GM21360 (cell line): ENCODE results near the gene TRIO.

Source experiments
- ATAC-seq: cut with Tn5 transposase; IDR thresholded peaks from one replicate; pipeline ENCODE4 v1.9.1; 2021; ENCODE audit warnings: mild to moderate bottlenecking, moderate library complexity; ENCODE audit not compliant: unreplicated experiment

Gene TRIO

DNA sequence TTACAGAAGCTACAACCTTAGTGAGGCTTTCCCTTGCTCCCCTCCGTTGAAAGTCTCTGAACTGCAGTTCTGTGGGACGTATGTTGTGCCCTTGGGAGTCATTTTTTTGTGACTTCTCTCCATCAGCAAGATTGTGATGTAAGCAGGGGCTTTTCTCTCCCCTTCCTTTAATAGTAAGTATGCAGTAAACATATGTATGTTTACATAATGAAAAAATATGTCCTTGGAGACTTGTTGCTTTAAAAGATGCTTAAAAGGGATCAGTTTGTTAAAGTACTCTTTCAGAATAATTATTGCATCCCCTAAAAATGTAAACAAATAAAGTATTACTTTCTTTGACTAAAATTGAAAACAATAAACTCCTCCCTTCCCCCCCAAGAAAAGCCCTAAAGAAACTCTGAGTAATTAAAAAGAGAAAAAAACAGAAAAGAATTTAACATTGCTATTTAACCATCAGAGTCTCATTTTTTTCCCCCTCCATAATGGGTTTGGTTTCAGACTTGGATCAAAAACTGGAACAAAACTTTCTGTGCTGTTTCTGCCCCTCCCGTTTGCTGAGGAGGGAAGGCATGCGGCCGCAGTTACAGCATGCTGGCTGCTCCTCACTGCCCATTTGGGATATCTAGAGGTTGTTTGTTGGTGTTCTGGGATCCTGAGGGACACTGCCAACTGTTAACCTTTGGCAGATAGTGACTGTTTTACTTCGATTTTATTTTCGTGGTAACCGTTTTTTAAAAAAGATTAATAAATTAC, 40.2 kb downstream of the TRIO start:
- ATAC-seq = no peak

DNA sequence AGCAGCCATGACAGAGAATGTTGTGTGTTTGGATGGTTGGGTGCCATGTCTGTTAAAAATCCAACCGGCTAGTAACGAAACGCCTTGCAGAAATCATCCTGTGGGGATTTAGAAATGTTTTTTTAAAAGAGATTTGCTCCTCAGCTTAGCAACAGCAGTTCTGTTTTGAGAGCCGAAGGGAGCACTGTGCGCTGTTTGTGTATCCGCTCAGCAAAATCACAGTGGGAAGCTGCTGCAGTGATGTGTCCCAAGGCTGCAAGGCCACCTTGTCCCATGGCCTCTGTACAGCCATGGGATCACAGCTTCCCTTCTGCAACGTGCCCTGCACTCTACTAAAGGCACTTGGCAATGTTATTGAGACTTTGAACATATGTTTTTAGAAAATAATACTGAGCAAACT, 40.9 kb downstream of the TRIO start:
- no peak for ATAC-seq

DNA sequence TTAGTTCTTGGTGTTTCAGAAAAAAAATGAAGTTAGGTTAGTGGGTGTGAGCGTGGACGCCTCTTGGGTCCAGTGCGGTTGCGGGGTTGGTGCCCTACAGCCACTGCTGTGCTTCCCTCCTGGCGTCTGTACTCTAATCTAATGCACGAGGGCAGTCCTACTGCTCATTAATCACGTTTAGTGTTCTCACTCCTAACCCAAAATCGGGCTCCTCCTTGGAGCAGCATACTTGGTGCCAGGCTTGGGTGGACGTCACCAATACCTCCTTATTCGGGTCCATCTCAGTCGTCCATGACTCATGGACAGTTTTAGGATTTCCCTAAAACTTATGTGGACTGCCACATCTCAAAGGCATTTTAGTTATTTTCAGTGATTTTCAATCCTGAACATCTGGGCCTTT, 41.6 kb downstream of the TRIO start:
- no peak for ATAC-seq

- ATAC-seq = no peak
Measured at GRCh38 chr5:14185326-14186058, 42.4 kb downstream of the TRIO start.

DNA sequence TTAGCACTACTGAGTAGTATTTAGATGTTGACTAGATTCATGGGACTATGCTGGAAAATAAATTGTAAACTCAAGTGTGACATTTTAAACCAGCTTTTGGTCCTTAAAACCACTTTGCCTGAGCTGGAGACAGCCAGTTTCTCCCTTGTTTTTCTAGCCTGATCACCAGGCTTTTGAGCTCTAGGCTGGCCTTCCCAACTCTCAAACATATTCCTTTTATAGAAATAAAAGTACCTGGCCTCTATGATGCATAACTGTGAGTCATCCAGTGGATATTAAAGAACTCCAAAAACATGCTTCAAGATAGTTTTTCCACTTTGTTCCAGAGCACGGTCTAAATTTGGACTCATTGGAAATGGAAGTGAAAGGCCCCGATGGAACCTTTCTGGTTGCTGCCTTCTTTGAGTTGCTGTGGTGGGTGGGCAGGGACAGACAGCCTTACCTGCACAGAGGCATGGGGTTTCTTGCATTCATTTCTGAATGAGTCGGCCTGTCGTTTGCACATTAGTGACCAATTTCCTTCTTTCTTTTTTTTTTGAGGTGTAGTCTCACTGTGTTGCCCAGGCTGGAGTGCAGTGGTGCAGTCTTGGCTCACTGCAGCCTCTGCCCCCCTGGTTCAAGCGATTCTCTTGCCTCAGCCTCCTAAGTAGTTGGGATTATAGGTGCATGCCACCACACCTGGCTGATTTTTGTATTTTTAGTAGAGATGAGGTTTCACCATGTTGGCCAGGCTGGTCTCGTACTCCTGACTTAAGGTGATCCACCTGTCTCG, 43.1 kb downstream of the TRIO start:
- no peak for ATAC-seq

- no peak for ATAC-seq
Measured at GRCh38 chr5:14187157-14187556, 44.0 kb downstream of the TRIO start.

DNA sequence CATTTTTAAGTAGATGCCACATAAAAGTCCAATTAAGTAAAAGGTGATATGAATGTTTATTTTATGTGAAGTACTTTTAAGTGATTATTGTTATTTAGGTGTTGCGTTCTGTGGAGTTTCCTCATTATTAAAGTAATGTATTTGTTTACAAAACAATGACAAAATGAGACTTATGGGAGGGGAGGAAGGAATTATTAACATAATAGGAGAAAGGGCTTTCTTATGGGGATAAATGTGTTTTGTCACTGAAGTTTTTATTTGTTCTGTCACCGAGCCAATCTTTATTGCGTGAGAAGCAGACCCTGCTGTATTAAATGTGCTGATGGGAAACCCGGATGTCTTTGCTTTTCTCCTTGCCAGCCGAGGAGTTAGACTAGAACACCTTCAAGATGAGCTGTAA, 44.5 kb downstream of the TRIO start:
- ATAC-seq = no peak

DNA sequence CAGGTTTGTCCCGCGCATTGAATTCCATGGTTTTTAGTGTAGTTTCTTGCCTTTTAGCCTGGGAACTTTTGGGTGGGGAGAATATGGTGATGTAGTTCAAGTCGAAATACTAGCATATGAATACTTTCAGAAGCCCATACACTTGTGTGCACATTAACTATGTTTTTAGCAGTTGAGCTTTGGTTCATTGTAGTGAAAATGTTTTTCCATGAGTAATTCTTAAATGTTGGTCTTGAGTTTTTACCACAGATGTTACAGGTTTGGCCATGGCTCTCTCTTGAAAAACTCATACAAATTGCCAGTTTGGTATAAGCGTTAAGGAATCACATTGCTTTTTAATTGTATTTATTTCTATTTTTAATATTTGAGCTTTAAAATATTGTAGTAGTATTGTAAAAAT, 45.6 kb downstream of the TRIO start:
- no peak for ATAC-seq

- ATAC-seq = no peak
Measured at GRCh38 chr5:14189680-14190079, 46.5 kb downstream of the TRIO start.

DNA sequence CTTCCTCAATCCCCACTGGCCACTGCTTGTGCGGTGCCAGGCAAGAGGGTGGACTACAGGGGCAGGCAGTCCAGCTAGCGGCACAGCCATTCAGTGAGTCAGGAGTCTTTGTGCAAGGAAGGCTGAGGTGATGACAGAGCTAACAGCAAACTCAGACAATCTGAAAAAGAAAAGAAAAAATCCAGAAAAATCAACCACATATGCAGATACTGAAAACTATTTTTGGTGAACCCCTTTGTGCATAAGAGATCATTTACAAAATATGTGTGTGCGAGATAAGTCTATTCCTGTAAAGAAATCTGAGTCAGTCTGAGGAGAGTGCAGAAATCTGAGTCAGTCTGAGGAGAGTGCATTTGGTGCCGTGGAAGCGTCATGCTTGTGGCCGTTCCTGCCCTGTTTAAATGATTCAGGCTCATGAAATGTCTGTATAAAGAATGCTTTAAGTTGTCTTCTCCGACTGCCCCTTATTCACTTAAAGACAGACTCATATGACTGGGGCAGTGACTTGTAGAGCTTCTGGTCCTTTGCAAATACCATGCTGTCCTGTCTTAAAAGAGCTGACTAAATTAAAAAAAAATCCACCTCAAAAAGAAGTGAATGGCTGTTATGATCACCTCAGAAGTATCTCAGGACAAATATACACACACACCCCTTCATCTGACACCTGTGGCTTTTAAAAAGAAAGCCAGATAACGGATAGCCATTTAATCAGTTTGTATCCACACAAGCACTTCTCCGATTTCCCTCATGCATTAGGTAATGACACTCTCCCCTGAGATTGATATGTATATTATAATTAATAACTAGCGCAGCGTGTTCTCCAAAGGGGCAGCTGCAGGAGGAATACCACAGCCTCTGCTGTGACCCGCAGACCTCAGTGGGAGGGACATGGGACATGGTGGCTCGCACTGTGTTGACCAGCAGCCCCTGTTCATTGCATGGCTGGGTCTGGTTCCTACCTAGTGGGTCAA, 47.3 kb downstream of the TRIO start:
- no peak for ATAC-seq

DNA sequence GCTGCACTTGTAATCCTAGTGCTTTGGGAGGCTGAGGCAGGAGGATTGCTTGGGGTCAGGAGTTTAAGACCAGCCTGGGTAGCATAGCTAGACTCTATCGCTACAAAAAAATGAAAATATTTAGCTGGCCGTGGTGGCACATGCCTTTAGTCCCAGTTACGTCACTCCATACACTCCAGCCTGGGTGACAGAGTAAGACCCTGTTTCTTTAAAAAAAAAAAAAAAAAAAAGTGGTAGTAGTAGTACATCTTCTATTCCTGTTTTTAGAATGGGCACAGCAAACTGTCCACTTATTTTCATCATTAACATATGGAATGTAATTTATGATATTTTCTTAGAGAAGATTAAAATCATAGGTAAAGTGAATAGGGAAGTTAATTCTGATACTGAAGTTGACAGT, 48.2 kb downstream of the TRIO start:
- ATAC-seq = no peak

DNA sequence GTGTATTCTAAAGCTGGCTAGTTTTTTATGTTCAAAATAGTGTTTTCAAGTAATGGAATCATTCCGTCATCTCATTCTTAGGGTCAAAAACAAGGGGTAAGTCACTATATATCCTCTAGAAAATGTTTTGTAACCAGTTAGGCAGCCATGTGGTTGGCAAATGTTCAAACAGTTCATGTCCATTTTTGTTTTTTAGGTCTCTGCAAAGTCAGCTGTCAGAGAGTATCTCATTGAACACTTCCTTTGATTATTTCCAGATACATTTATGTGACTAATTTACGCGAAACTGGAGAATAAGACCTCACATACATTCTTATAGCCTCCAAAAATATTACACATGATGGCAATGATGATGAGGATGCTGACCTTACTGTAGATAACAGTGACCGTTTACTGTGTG, 50.4 kb downstream of the TRIO start:
- ATAC-seq = no peak

DNA sequence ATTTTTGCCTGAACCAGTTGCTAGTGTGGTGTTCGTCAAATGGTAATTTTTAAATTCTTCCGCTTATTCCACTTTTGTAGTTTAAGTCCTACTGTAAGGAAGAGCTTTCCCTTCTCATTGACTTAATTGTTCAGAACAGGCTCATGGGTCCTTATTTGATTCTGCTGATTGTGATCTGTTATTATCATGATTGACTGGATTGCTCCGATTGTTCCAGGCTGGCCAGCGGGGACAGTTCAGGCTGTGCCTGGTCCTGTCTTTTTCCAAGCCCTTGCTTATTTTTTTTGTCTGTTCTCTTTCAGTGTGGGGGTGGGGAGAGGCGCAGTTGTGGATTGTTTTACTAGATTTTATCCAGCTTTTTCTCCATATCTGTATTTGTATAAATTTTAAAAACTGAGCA, 52.4 kb downstream of the TRIO start:
- ATAC-seq = no peak

GRCh38 chr5:14197056-14197455, 53.9 kb downstream of the TRIO start:
- ATAC-seq = no peak

DNA sequence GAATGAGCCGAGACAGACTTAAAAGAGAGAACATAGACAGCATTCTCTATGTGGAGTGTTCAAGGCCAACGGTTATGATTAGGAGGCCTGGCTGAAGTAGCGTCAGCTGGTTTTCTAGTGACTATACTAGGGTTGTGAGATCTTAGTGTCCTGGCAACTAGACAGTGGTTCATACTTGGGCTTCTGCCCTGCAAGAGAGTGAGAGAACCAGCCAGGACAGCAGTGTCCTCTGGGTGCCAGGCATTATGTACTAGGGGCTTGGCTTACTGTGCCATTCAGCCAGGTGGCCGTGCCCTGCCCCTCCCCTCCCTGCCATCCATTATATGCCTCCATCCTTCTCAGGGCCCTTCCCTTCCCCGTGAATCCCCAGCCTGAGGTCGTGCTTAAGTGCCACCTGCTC, 56.8 kb downstream of the TRIO start:
- no peak for ATAC-seq

DNA sequence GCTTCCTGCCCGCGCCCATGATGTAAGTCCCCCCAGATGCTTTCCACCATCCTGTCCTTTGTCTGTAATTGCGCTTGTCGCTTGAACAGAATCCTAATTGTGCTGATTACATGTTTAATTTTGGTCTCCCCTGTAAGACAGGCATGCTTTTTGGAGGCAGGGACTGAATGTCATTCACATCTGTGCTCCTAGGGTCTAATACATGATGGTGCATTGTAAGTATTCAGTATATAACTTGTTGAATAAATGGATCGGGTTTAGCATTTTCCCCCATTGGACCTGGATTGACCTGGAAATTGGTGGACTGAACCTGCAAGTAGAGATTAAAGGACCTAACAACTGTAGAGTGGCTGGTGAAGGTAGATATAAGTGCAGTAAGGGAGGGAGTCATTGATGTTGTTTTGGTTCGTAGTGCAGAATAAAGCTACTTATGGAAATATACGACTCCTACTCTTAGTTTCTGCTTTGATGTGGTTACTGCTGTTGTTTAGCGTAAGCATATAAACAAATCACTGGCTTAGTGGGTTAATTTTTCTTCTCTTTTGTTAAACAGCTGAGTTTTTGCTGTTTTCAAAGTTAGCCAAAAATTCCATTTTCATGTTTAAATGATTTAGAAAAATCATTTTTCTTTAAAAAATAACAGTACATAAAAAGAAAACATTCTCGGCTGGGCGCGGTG, 57.3 kb downstream of the TRIO start:
- ATAC-seq = no peak

- ATAC-seq = no peak
Measured at GRCh38 chr5:14201325-14202045, 58.3 kb downstream of the TRIO start.

- no peak for ATAC-seq
Measured at GRCh38 chr5:14202462-14202861, 59.3 kb downstream of the TRIO start.

- no peak for ATAC-seq
Measured at GRCh38 chr5:14204011-14204670, 61.0 kb downstream of the TRIO start.
